HepG2 (cell line): ENCODE measurements around the gene AK3. TPM values are rescaled to one million over a fixed set of nuclear protein-coding genes. Genes with fewer than 3 reads are reported as not detected.

Experiments
- CEBPB ChIP-seq: IDR thresholded peaks from 2 replicates; pipeline ENCODE4 v1.6.1; 2011; ENCODE audit warnings: low read depth, low read length, improper control_type of control experiment, borderline replicate concordance
- CREM ChIP-seq, 2 experiments: sonication (generic) in 1 of 2; formaldehyde crosslinking in 1 of 2; IDR thresholded peaks; 2 replicates each; pipeline versions ENCODE4 v1.4.0 to v1.6.1; 2016 to 2020; ENCODE audit warnings: antibody characterized with exemption in 1 of 2, mild to moderate bottlenecking in 1 of 2, missing genetic modification reagents in 1 of 2
- FOXA3 ChIP-seq: IDR thresholded peaks from 2 replicates; pipeline ENCODE4 v1.6.1; 2016; ENCODE audit warnings: missing genetic modification reagents, missing compliant biosample characterization
- FOXJ3 ChIP-seq: sonication (generic); formaldehyde crosslinking; IDR thresholded peaks from 2 replicates; pipeline ENCODE4 v1.4.0; 2020; ENCODE audit warnings: missing genetic modification reagents, mild to moderate bottlenecking, borderline replicate concordance
- FOXK1 ChIP-seq: sonication (generic); formaldehyde crosslinking; IDR thresholded peaks from 2 replicates; pipeline ENCODE4 v1.4.0; 2020; ENCODE audit warnings: low read depth, missing genetic modification reagents, borderline replicate concordance
- HOXA3 ChIP-seq: sonication (generic); formaldehyde crosslinking; IDR thresholded peaks from 2 replicates; pipeline ENCODE4 v1.5.0; 2020; ENCODE audit warnings: missing genetic modification reagents
- IRX3 ChIP-seq: sonication (generic); formaldehyde crosslinking; IDR thresholded peaks from 2 replicates; pipeline ENCODE4 v1.8.1; 2023; ENCODE audit warnings: mild to moderate bottlenecking, low read depth, missing genetic modification reagents, borderline replicate concordance
- KAT7 ChIP-seq: IDR thresholded peaks from 2 replicates; pipeline ENCODE4 v1.6.1; 2018; ENCODE audit warnings: borderline replicate concordance, missing compliant biosample characterization
- KLF16 ChIP-seq, 2 experiments: sonication (generic) in 1 of 2; formaldehyde crosslinking in 1 of 2; IDR thresholded peaks; 2 replicates each; pipeline versions ENCODE4 v1.6.1 to v1.8.0; 2016 to 2023; ENCODE audit warnings: missing genetic modification reagents in 2 of 2, missing compliant biosample characterization in 1 of 2
- MLX ChIP-seq: IDR thresholded peaks from 2 replicates; pipeline ENCODE4 v1.6.1; 2016
- NR2F6 ChIP-seq, 2 experiments: IDR thresholded peaks; 2 replicates each; pipeline ENCODE4 v1.6.1; 2016; ENCODE audit warnings: antibody characterized with exemption in 1 of 2, mild to moderate bottlenecking in 1 of 2
- ONECUT2 ChIP-seq: sonication (generic); formaldehyde crosslinking; IDR thresholded peaks from 2 replicates; pipeline ENCODE4 v1.4.0; 2020; ENCODE audit warnings: missing genetic modification reagents
- PITX1 ChIP-seq: sonication (generic); formaldehyde crosslinking; IDR thresholded peaks from 2 replicates; pipeline ENCODE4 v1.5.1; 2020; ENCODE audit warnings: mild to moderate bottlenecking, missing genetic modification reagents
- POGZ ChIP-seq: sonication (generic); formaldehyde crosslinking; IDR thresholded peaks from 2 replicates; pipeline ENCODE4 v1.4.0; 2020; ENCODE audit warnings: mild to moderate bottlenecking, missing genetic modification reagents
- PRDM4 ChIP-seq: sonication (generic); formaldehyde crosslinking; IDR thresholded peaks from 2 replicates; pipeline ENCODE4 v1.9.0; 2021; ENCODE audit warnings: missing genetic modification reagents, borderline replicate concordance
- SOX5 ChIP-seq: IDR thresholded peaks from 2 replicates; pipeline ENCODE4 v1.6.1; 2016; ENCODE audit warnings: borderline replicate concordance
- TFE3 ChIP-seq: IDR thresholded peaks from 2 replicates; pipeline ENCODE4 v1.6.1; 2016
- THAP11 ChIP-seq: IDR thresholded peaks from 2 replicates; pipeline ENCODE4 v1.6.1; 2016; ENCODE audit warnings: missing biosample characterization, missing genetic modification reagents
- ZBTB33 ChIP-seq: sonication (generic); formaldehyde crosslinking; IDR thresholded peaks from 2 replicates; pipeline ENCODE4 v1.4.0; 2020; ENCODE audit warnings: missing genetic modification reagents
- ZBTB43 ChIP-seq: sonication (generic); formaldehyde crosslinking; conservative IDR thresholded peaks from 2 replicates; pipeline ENCODE4 v1.4.0; 2020; ENCODE audit warnings: missing genetic modification reagents
- ZKSCAN8 ChIP-seq: IDR thresholded peaks from 2 replicates; pipeline ENCODE4 v1.6.1; 2016; ENCODE audit warnings: borderline replicate concordance, missing genetic modification reagents, missing compliant biosample characterization
- ZNF232 ChIP-seq: sonication (generic); formaldehyde crosslinking; IDR thresholded peaks from 2 replicates; pipeline ENCODE4 v1.4.0; 2020; ENCODE audit warnings: missing genetic modification reagents, borderline replicate concordance
- ZNF614 ChIP-seq: IDR thresholded peaks from 2 replicates; pipeline ENCODE4 v1.6.1; 2018; ENCODE audit warnings: missing biosample characterization, missing genetic modification reagents, inconsistent platforms, borderline replicate concordance
- polyA plus RNA-seq, 8 experiments: library from polyadenylated mRNA; depleted of rRNA in 3 of 8; stranded (reverse) in 7 of 8; unstranded in 1 of 8; fragments of >200 nt; fragmentation: Illumina TruSeq in 4 of 8; extraction: Trizol in 4 of 8; gene quantifications; 2 replicates each; pipeline versions ENCODE4 v1.2.1 to v1.2.3, GENCODE V29; 2011 to 2016; ENCODE audit warnings: low read depth in 4 of 8, missing spikeins in 1 of 8, mixed read lengths in 1 of 8; ENCODE audit not compliant: insufficient read depth in 1 of 8
- total RNA-seq, 5 experiments: library from RNA; depleted of rRNA; stranded (reverse); fragments of >200 nt; fragmentation: Illumina TruSeq; extraction: Trizol; gene quantifications; 2 replicates each; pipeline ENCODE4 v1.2.3, GENCODE V29; 2016; ENCODE audit warnings: low read depth in 1 of 5

The AK3 gene
- total and polyA plus RNA-seq, 2 of the 13 experiments (the other 11 are each of a cell fraction or from before 2014, with no cell fraction given): 76.8 to 109 TPM

GRCh38 chr9:4700091-4700490 is 40.9 kb downstream of the AK3 start (continued):
- TF ChIP-seq ZBTB33 (CRISPR knock-in tag): 0 out of 2 replicates have a peak, but pooled peaks have one; percentile 30
- TF ChIP-seq PITX1 (CRISPR knock-in tag): peak; percentile 60; the same call in 1 of the 2 replicates
- TF ChIP-seq ONECUT2 (CRISPR knock-in tag): no peak
- TF ChIP-seq NR2F6 (IDR thresholded peaks at IDR 0.05): peak; percentile 57
- TF ChIP-seq NR2F6 (CRISPR knock-in tag; IDR thresholded peaks at IDR 0.05): peak; percentile 83
- TF ChIP-seq ZNF232: peak; percentile 45; the same call in 1 of the 2 replicates
- TF ChIP-seq POGZ: peak; percentile 82
- TF ChIP-seq ZNF614 (CRISPR knock-in tag): peak; percentile 77
- TF ChIP-seq HOXA3: peak; percentile 67; the same call in 1 of the 2 replicates
- no peak for TF ChIP-seq IRX3 (CRISPR knock-in tag)
- peak; percentile 57; the same call in 1 of the 2 replicates for TF ChIP-seq FOXJ3 (CRISPR knock-in tag)
- no peak for TF ChIP-seq ZBTB43 (CRISPR knock-in tag)
- TF ChIP-seq CEBPB: peak; percentile 95
- TF ChIP-seq FOXA3 (CRISPR knock-in tag): peak; percentile 83
- no peak for TF ChIP-seq PRDM4
- TF ChIP-seq KAT7 (CRISPR knock-in tag): no peak; the same call in 1 of the 2 replicates
- peak in 1 of 2 experiments; percentile 46; a peak in 1 of 4 replicates for TF ChIP-seq KLF16 (CRISPR knock-in tag; IDR thresholded peaks at IDR 0.05)
- TF ChIP-seq CREM (IDR thresholded peaks at IDR 0.05): peak; percentile 53; the same call in 1 of the 2 replicates
- no peak for TF ChIP-seq CREM (CRISPR knock-in tag; IDR thresholded peaks at IDR 0.05)
- TF ChIP-seq ZKSCAN8 (CRISPR knock-in tag): peak; percentile 46; the same call in 1 of the 2 replicates
- TF ChIP-seq FOXK1 (CRISPR knock-in tag): peak; percentile 70; the same call in 1 of the 2 replicates
- TF ChIP-seq MLX (CRISPR knock-in tag): peak; percentile 51; the same call in 1 of the 2 replicates
- peak; percentile 37; the same call in 1 of the 2 replicates for TF ChIP-seq TFE3 (CRISPR knock-in tag)
- peak; percentile 74 for TF ChIP-seq SOX5
- peak; percentile 52 for TF ChIP-seq THAP11
